Endothelial cell of umbilical vein (primary cell): ENCODE measurements around the gene ANKRD31. TPM values are rescaled to one million over a fixed set of nuclear protein-coding genes. Genes with fewer than 3 reads are reported as not detected.

Source experiments
- BruUV-seq: library from RNA; stranded (reverse); fragments of 400-500 nt; replicated peaks from 2 replicates; lab custom pipeline; 2021; lab: Mats Ljungman, UMichigan
- CTCF ChIA-PET: fragments of 300-600, 350-600 bp; sonication (Branson Sonifier 250); formaldehyde crosslinking; loops from one replicate; lab custom pipeline; 2021; ENCODE audit warnings: antibody characterized with exemption, inconsistent platforms; lab: Charles Lee
- POLR2A ChIA-PET: fragments of 300-600, 350-600 bp; sonication (Branson Sonifier 250); formaldehyde crosslinking; loops from one replicate; lab custom pipeline; 2021; ENCODE audit warnings: antibody characterized with exemption, inconsistent platforms; lab: Charles Lee
- DNase-seq: peaks from one replicate; pipeline ENCODE4 v3.0.0-alpha.2; 2011; ENCODE audit warnings: low read depth, low spot score
- FAIRE-seq: peaks from 2 replicates; lab custom pipeline; 2011; peaks lifted over from hg19 to GRCh38; lab: Jason Lieb, UNC
- H2AFZ ChIP-seq: 2 replicates; pipeline ENCODE4 v1.6.0; 2012; ENCODE audit warnings: low read depth, low read length, control low read depth, inconsistent platforms
- H3K27ac ChIP-seq: 2 replicates; pipeline ENCODE4 v1.5.1; 2011; ENCODE audit warnings: low read depth, mild to moderate bottlenecking, control low read depth, low read length, moderate library complexity; ENCODE audit not compliant: insufficient read depth
- H3K27me3 ChIP-seq, 2 experiments: 2 replicates each; pipeline versions ENCODE4 v1.6.0 to v1.6.1; 2011; ENCODE audit warnings: low read length in 2 of 2, mixed read lengths in 1 of 2; ENCODE audit not compliant: control insufficient read depth in 2 of 2, insufficient read depth in 2 of 2
- H3K36me3 ChIP-seq, 2 experiments: 2 replicates in 1 of 2; 3 replicates in 1 of 2; pipeline ENCODE4 v1.5.1; 2011; ENCODE audit warnings: low read length in 2 of 2, mild to moderate bottlenecking in 1 of 2, moderate library complexity in 1 of 2; ENCODE audit not compliant: control insufficient read depth in 2 of 2, insufficient read depth in 2 of 2; ENCODE audit errors: extremely low read depth in 1 of 2
- H3K4me1 ChIP-seq: 3 replicates; pipeline ENCODE4 v1.5.1; 2011; ENCODE audit warnings: mild to moderate bottlenecking, low read length; ENCODE audit not compliant: control insufficient read depth, insufficient read depth; ENCODE audit errors: extremely low read depth
- H3K4me2 ChIP-seq: 2 replicates; pipeline ENCODE4 v1.6.1; 2011; ENCODE audit warnings: low read length, control low read depth, mixed read lengths; ENCODE audit not compliant: insufficient read depth
- H3K4me3 ChIP-seq, 3 experiments: fragments of 200-600 bp in 1 of 3; sonication (generic), shearing (Covaris generic) in 1 of 3; replicated peaks in 1 of 3; 2 replicates each; pipeline ENCODE4 v1.5.1; 2011 to 2016; ENCODE audit warnings: control low read depth in 3 of 3, low read length in 3 of 3, mild to moderate bottlenecking in 2 of 3, inconsistent platforms in 1 of 3, low read depth in 1 of 3, moderate library complexity in 1 of 3; ENCODE audit not compliant: insufficient read depth in 1 of 3
- H3K79me2 ChIP-seq: 2 replicates; pipeline ENCODE4 v1.6.0; 2012; ENCODE audit warnings: low read length, inconsistent platforms; ENCODE audit not compliant: control insufficient read depth, insufficient read depth
- H3K9ac ChIP-seq: replicated peaks from 2 replicates; pipeline ENCODE3; 2011; ENCODE audit warnings: low read length, control low read depth; ENCODE audit not compliant: insufficient read depth; ENCODE audit errors: extremely low read depth
- H3K9me1 ChIP-seq: replicated peaks from 3 replicates; pipeline ENCODE4 v1.6.0; 2011; ENCODE audit warnings: mild to moderate bottlenecking, low read length; ENCODE audit not compliant: control insufficient read depth, insufficient read depth; ENCODE audit errors: extremely low read depth
- H3K9me3 ChIP-seq: replicated peaks from 2 replicates; pipeline ENCODE4 v1.5.1; 2012; ENCODE audit warnings: low read length, inconsistent platforms; ENCODE audit not compliant: control insufficient read depth, insufficient read depth
- H4K20me1 ChIP-seq: replicated peaks from 2 replicates; pipeline ENCODE3; 2011; ENCODE audit warnings: mild to moderate bottlenecking, low read length; ENCODE audit not compliant: control insufficient read depth, insufficient read depth; ENCODE audit errors: extremely low read depth
- CTCF ChIP-seq, 2 donors: IDR thresholded peaks; 1 replicate in 1 of 2; 2 replicates in 1 of 2; pipeline ENCODE4 v1.5.1; 2011; ENCODE audit warnings: low read length in 2 of 2, mild to moderate bottlenecking in 2 of 2, moderate library complexity in 2 of 2, control low read depth in 1 of 2, inconsistent platforms in 1 of 2, low read depth in 1 of 2; ENCODE audit not compliant: insufficient read depth in 1 of 2; ENCODE audit errors: extremely low read depth in 1 of 2
- EZH2 ChIP-seq: IDR thresholded peaks from 2 replicates; pipeline ENCODE4 v1.6.1; 2012; ENCODE audit warnings: borderline replicate concordance, low read depth, mild to moderate bottlenecking, moderate library complexity, low read length, inconsistent platforms; ENCODE audit not compliant: severe bottlenecking
- FOS ChIP-seq: IDR thresholded peaks from 2 replicates; pipeline ENCODE4 v1.6.1; 2011; ENCODE audit warnings: mild to moderate bottlenecking, low read length, moderate library complexity, borderline replicate concordance; ENCODE audit not compliant: insufficient read depth
- GATA2 ChIP-seq: IDR thresholded peaks from 2 replicates; pipeline ENCODE4 v1.7.0; 2011; ENCODE audit warnings: low read depth, mild to moderate bottlenecking, moderate library complexity, mixed read lengths, low read length; ENCODE audit not compliant: insufficient read length, insufficient read depth
- JUN ChIP-seq: IDR thresholded peaks from 2 replicates; pipeline ENCODE4 v1.6.1; 2011; ENCODE audit warnings: borderline replicate concordance, low read depth; ENCODE audit not compliant: insufficient read length, insufficient read depth
- MYC ChIP-seq: IDR thresholded peaks from one replicate; pipeline ENCODE4 v1.6.1; 2011; ENCODE audit warnings: mild to moderate bottlenecking, low read depth, low read length
- POLR2A ChIP-seq: IDR thresholded peaks from 2 replicates; pipeline ENCODE4 v1.6.1; 2012; ENCODE audit warnings: low read depth, mild to moderate bottlenecking, control low read depth, low read length
- POLR2AphosphoS5 ChIP-seq: IDR thresholded peaks from 2 replicates; pipeline ENCODE4 v1.6.1; 2012; ENCODE audit warnings: low read depth, mild to moderate bottlenecking, control low read depth, low read length, moderate library complexity; ENCODE audit not compliant: insufficient read depth
- dilution Hi-C: fragments of 300-500 bp; cut with MboI; formaldehyde crosslinking; loops from one replicate; pipeline ENCODE4 v1.15.0; 2019; ENCODE audit warnings: low sequenced_read_pairs; ENCODE audit not compliant: extremely low pct_ligation_motif_present
- intact Hi-C: fragments of 100-400 bp; cut with micrococcal nuclease; formaldehyde crosslinking; loops from one replicate; pipeline ENCODE4 v1.10.0; 2022
- polyA plus RNA-seq, 4 experiments: library from polyadenylated mRNA; depleted of rRNA in 3 of 4; stranded (reverse) in 3 of 4; unstranded in 1 of 4; fragments of >200 nt; gene quantifications; 2 replicates each; pipeline versions ENCODE4 v1.2.1 to v1.2.3, GENCODE V29; 2011 to 2012; ENCODE audit warnings: missing spikeins in 1 of 4
- total RNA-seq: library from RNA; stranded (reverse); gene quantifications from 2 replicates; pipeline ENCODE4 v1.2.3, GENCODE V29; 2021
- TF ChIP-seq, protein P1 (sequence below): IDR thresholded peaks from 2 replicates; pipeline ENCODE4 v1.6.1; 2011; ENCODE audit not compliant: insufficient read depth, insufficient read length

ANKRD31 gene
- total and polyA plus RNA-seq, 2 donors (not counting 3 experiments of a cell fraction or from before 2014, with no cell fraction given) = not detected

GRCh38 chr5:75245023-75245422 is 8.3 kb upstream of the ANKRD31 start:
- no peak overlapping the region for H2AFZ ChIP-seq
- intact Hi-C loops = no loop called here
- no peak for DNase-seq
- no peaks in the 10 kb centered on the region for H3K9me1 ChIP-seq
- no peaks in the 10 kb centered on the region for H3K79me2 ChIP-seq
- dilution Hi-C loops = no loop called here
- H3K4me1 ChIP-seq = no peaks in the 10 kb centered on the region
- H3K27me3 ChIP-seq = no peaks in the 10 kb centered on the region
- TF ChIP-seq EZH2 (no peak), JUN (no peak), POLR2AphosphoS5 (no peak), CTCF (IDR thresholded peaks at IDR 0.05; ENCODE audit: extremely low read depth in 1 of 2, insufficient read depth in 1 of 2, low read depth in 1 of 2, low read length in 2 of 2) (no peak), FOS (no peak), MYC (no peak), GATA2 (no peak), POLR2A (no peak)
- TF ChIP-seq, protein P1, sequence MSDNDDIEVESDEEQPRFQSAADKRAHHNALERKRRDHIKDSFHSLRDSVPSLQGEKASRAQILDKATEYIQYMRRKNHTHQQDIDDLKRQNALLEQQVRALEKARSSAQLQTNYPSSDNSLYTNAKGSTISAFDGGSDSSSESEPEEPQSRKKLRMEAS = no peak
- CTCF ChIA-PET = no interaction called here
- H3K27ac ChIP-seq = no peak overlapping the region
- H3K36me3 ChIP-seq = no peaks in the 10 kb centered on the region
- H3K9ac ChIP-seq = no peak overlapping the region
- no peaks in the 10 kb centered on the region for H4K20me1 ChIP-seq
- no TSS peak for BruUV-seq
- no peak for FAIRE-seq
- H3K4me2 ChIP-seq = no peak overlapping the region
- H3K9me3 ChIP-seq = no peaks in the 10 kb centered on the region
- POLR2A ChIA-PET = no interaction called here
- no peak overlapping the region for H3K4me3 ChIP-seq
